Caco-2 (cell line): Measurements from ENCODE around the gene TLR10. TPM values are rescaled to one million over a fixed set of nuclear protein-coding genes. Genes with fewer than 3 reads are reported as not detected.

ENCODE experiments used
- BruUV-seq: library from RNA; stranded (reverse); fragments of 400-500 nt; replicated peaks from 2 replicates; lab custom pipeline; 2021; lab: Mats Ljungman, UMichigan
- CTCF ChIA-PET: fragments of 300-600 bp; sonication (Branson Sonifier 250); formaldehyde crosslinking; loops from one replicate; lab custom pipeline; 2022; ENCODE audit warnings: antibody characterized with exemption; lab: Charles Lee
- POLR2A ChIA-PET: fragments of 300-600 bp; sonication (Branson Sonifier 250); formaldehyde crosslinking; loops from one replicate; lab custom pipeline; 2022; ENCODE audit warnings: antibody characterized with exemption; lab: Charles Lee
- DNase-seq, 2 experiments: peaks; one replicate each; pipeline versions ENCODE4 v3.0.0 to v3.0.0-alpha.2; 2020 to 2022
- H3K27me3 ChIP-seq: replicated peaks from 2 replicates; pipeline ENCODE4 v1.6.0; 2011; ENCODE audit warnings: low read length; ENCODE audit not compliant: control insufficient read depth, insufficient read depth
- H3K36me3 ChIP-seq: 2 replicates; pipeline ENCODE4 v1.5.1; 2011; ENCODE audit warnings: low read length; ENCODE audit not compliant: control insufficient read depth, insufficient read depth
- H3K4me1 ChIP-seq: fragments of 250-450 bp; sonication (Bioruptor Pico); 2 replicates; pipeline ENCODE4 v1.5.1; 2020; ENCODE audit warnings: mild to moderate bottlenecking
- H3K4me3 ChIP-seq: 2 replicates; pipeline ENCODE4 v1.5.1; 2011; ENCODE audit warnings: low read depth, mild to moderate bottlenecking, control low read depth, low read length
- H3K9me3 ChIP-seq: fragments of 250-450 bp; sonication (Bioruptor Pico); 2 replicates; pipeline ENCODE4 v1.5.1; 2020; ENCODE audit warnings: mild to moderate bottlenecking, moderate library complexity
- H3K27ac Mint-ChIP-seq: one replicate; pipeline ENCODE4 v1.8.0; 2022; ENCODE audit warnings: mixed read lengths; ENCODE audit not compliant: unreplicated experiment
- H3K27me3 Mint-ChIP-seq: one replicate; pipeline ENCODE4 v1.8.0; 2022; ENCODE audit warnings: mixed read lengths; ENCODE audit not compliant: insufficient read depth, unreplicated experiment
- H3K36me3 Mint-ChIP-seq: one replicate; pipeline ENCODE4 v1.8.0; 2022; ENCODE audit warnings: mild to moderate bottlenecking, mixed read lengths; ENCODE audit not compliant: insufficient read depth, unreplicated experiment
- H3K4me1 Mint-ChIP-seq: one replicate; pipeline ENCODE4 v1.8.0; 2022; ENCODE audit warnings: low read depth, mixed read lengths; ENCODE audit not compliant: unreplicated experiment
- H3K4me3 Mint-ChIP-seq: one replicate; pipeline ENCODE4 v1.8.0; 2022; ENCODE audit warnings: mild to moderate bottlenecking, moderate library complexity, mixed read lengths; ENCODE audit not compliant: unreplicated experiment
- H3K9me3 Mint-ChIP-seq: one replicate; pipeline ENCODE4 v1.8.0; 2022; ENCODE audit warnings: mixed read lengths; ENCODE audit not compliant: unreplicated experiment
- CTCF ChIP-seq, 2 experiments: fragments of 200-600 bp in 1 of 2; IDR thresholded peaks; 1 replicate in 1 of 2; 2 replicates in 1 of 2; pipeline versions ENCODE4 v1.5.1 to v1.8.0; 2011 to 2022; ENCODE audit warnings: antibody characterized with exemption in 1 of 2, control low read depth in 1 of 2, inconsistent platforms in 1 of 2, low read depth in 1 of 2, low read length in 1 of 2, mild to moderate bottlenecking in 1 of 2, moderate library complexity in 1 of 2; ENCODE audit not compliant: insufficient read depth in 1 of 2, severe bottlenecking in 1 of 2, unreplicated experiment in 1 of 2
- intact Hi-C: fragments of 100-400 bp; cut with micrococcal nuclease; formaldehyde crosslinking; loops from one replicate; pipeline ENCODE4 v1.10.0; 2022; ENCODE audit not compliant: unreplicated experiment
- total RNA-seq: library from RNA; stranded (reverse); gene quantifications from 2 replicates; pipeline ENCODE4 v1.2.3, GENCODE V29; 2022

The TLR10 gene
- total RNA-seq, 1 experiment from 2014 or later: not detected

- Mint-ChIP-seq H3K4me3 (no peak overlapping the region), H3K36me3 (no peaks in the 10 kb centered on the region), H3K27me3 (no peaks in the 10 kb centered on the region), H3K9me3 (peaks cover 14% of the 10 kb centered on the region), H3K27ac (no peak overlapping the region), H3K4me1 (no peaks in the 10 kb centered on the region)
- Histone ChIP-seq H3K36me3 (no peaks in the 10 kb centered on the region), H3K9me3 (peaks cover 8% of the 10 kb centered on the region), H3K4me1 (no peaks in the 10 kb centered on the region), H3K4me3 (no peak overlapping the region), H3K27me3 (no peaks in the 10 kb centered on the region)
- TF ChIP-seq CTCF (IDR thresholded peaks at IDR 0.05; ENCODE audit: insufficient read depth in 1 of 2, low read depth in 1 of 2, low read length in 1 of 2, severe bottlenecking in 1 of 2, unreplicated experiment in 1 of 2): no peak
- ChIA-PET CTCF (interaction anchor here (1.4 to 1.5 kb wide), 2 partner anchors 20 to 41 kb away, joined by 3 to 7 read pairs; partner anchors contain the start of gene TLR10), POLR2A (no interaction called here)
- no peak for DNase-seq
- BruUV-seq: no TSS peak
- intact Hi-C loops: loop anchor here (5.0 kb wide), 1 partner anchor 45 kb away; no protein-coding TSS in a partner anchor
These were observed 20.0 kb upstream of the TLR10 start for GRCh38 chr4:38802561-38803355.

- H3K27me3 ChIP-seq: no peaks in the 10 kb centered on the region
- no peaks in the 10 kb centered on the region for H3K4me1 ChIP-seq
- Mint-ChIP-seq H3K27ac (no peak overlapping the region), H3K4me1 (no peaks in the 10 kb centered on the region), H3K27me3 (no peaks in the 10 kb centered on the region), H3K4me3 (no peak overlapping the region), H3K36me3 (no peaks in the 10 kb centered on the region), H3K9me3 (peaks cover 14% of the 10 kb centered on the region)
- intact Hi-C loops: loop anchor here (5.0 kb wide), 1 partner anchor 44 kb away; no protein-coding TSS in a partner anchor
- DNase-seq: no peak
- peaks cover 8% of the 10 kb centered on the region for H3K9me3 ChIP-seq
- TF ChIP-seq CTCF (IDR thresholded peaks at IDR 0.05; ENCODE audit: insufficient read depth in 1 of 2, low read depth in 1 of 2, low read length in 1 of 2, severe bottlenecking in 1 of 2, unreplicated experiment in 1 of 2): no peak
- no peaks in the 10 kb centered on the region for H3K36me3 ChIP-seq
- BruUV-seq: no TSS peak
- no peak overlapping the region for H3K4me3 ChIP-seq
- ChIA-PET CTCF (no interaction called here), POLR2A (no interaction called here)
These were observed 18.2 kb upstream of the TLR10 start for GRCh38 chr4:38800961-38801450.

- H3K4me3 Mint-ChIP-seq: no peak overlapping the region
- H3K27ac Mint-ChIP-seq: no peak overlapping the region
- Histone ChIP-seq H3K36me3 (no peaks in the 10 kb centered on the region), H3K4me1 (no peaks in the 10 kb centered on the region), H3K27me3 (no peaks in the 10 kb centered on the region), H3K9me3 (peaks cover 8% of the 10 kb centered on the region), H3K4me3 (no peak overlapping the region)
- DNase-seq: no peak
- no peaks in the 10 kb centered on the region for H3K4me1 Mint-ChIP-seq
- H3K27me3 Mint-ChIP-seq: no peaks in the 10 kb centered on the region
- ChIA-PET POLR2A (no interaction called here), CTCF (no interaction called here)
- peaks cover 14% of the 10 kb centered on the region for H3K9me3 Mint-ChIP-seq
- BruUV-seq: no TSS peak
- no peaks in the 10 kb centered on the region for H3K36me3 Mint-ChIP-seq
- intact Hi-C loops: loop anchor here (5.0 kb wide), 1 partner anchor 43 kb away; no protein-coding TSS in a partner anchor
- TF ChIP-seq CTCF (IDR thresholded peaks at IDR 0.05; ENCODE audit: insufficient read depth in 1 of 2, low read depth in 1 of 2, low read length in 1 of 2, severe bottlenecking in 1 of 2, unreplicated experiment in 1 of 2): no peak
These were observed 17.6 kb upstream of the TLR10 start for GRCh38 chr4:38800366-38800765.
